K562 (cell line): ENCODE measurements around the gene ERBB4. TPM values are rescaled to one million over a fixed set of nuclear protein-coding genes. Genes with fewer than 3 reads are reported as not detected.

Experiments used
- ATAC-seq: fragments of 200-7000 bp; cut with Tn5 transposase; 3 replicates; pipeline ENCODE4 v1.9.1; 2020; ENCODE audit warnings: moderate library complexity
- BruUV-seq: library from RNA; stranded (reverse); fragments of 400-500 nt; replicated peaks from 2 replicates; lab custom pipeline; 2021; lab: Mats Ljungman, UMichigan
- CTCF ChIA-PET: fragments of 300-600 bp; formaldehyde crosslinking; extraction: SDS; loops from one replicate; lab custom pipeline; 2021; ENCODE audit warnings: low intra/inter-chr PET ratio; lab: Yijun Ruan, JAX
- POLR2A ChIA-PET: fragments of 300-600, 350-650 bp; sonication (Branson Sonifier 250); formaldehyde crosslinking; extraction: SDS; loops from one replicate; lab custom pipeline; 2021; ENCODE audit warnings: antibody characterized with exemption, inconsistent platforms; lab: Yijun Ruan, JAX
- DNase-seq, 4 experiments: peaks; one replicate each; pipeline versions ENCODE4 v3.0.0 to v3.0.0-alpha.2; 2011 to 2018; ENCODE audit warnings: low spot score in 3 of 4, mixed read lengths in 3 of 4; ENCODE audit errors: extremely low read depth in 1 of 4
- FAIRE-seq: peaks from 2 replicates; lab custom pipeline; 2011; peaks lifted over from hg19 to GRCh38; lab: Jason Lieb, UNC
- H2AFZ ChIP-seq: 2 replicates; pipeline ENCODE4 v1.6.0; 2011; ENCODE audit warnings: low read depth, low read length, control low read depth, inconsistent platforms
- H3K27ac ChIP-seq: fragments of 200-600 bp; 3 replicates; pipeline ENCODE4 v1.8.0; 2011; ENCODE audit warnings: low read depth, mild to moderate bottlenecking, control low read depth, inconsistent platforms, low read length, moderate library complexity, mixed read lengths; ENCODE audit errors: extremely low read depth
- H3K27me3 ChIP-seq, 2 experiments: fragments of 300-600 bp in 1 of 2; 2 replicates in 1 of 2; 3 replicates in 1 of 2; pipeline versions ENCODE4 v1.6.0 to v1.8.0; 2011; ENCODE audit warnings: inconsistent platforms in 2 of 2, low read length in 2 of 2, mild to moderate bottlenecking in 1 of 2, mixed read lengths in 1 of 2, moderate library complexity in 1 of 2; ENCODE audit not compliant: control insufficient read depth in 2 of 2, insufficient read depth in 2 of 2
- H3K36me3 ChIP-seq: fragments of 300-600 bp; 3 replicates; pipeline ENCODE4 v1.8.0; 2011; ENCODE audit warnings: mild to moderate bottlenecking, low read length, inconsistent platforms; ENCODE audit not compliant: control insufficient read depth, insufficient read depth
- H3K4me1 ChIP-seq, 2 experiments: fragments of 200-600 bp in 1 of 2; replicated peaks in 1 of 2; 2 replicates in 1 of 2; 3 replicates in 1 of 2; pipeline versions ENCODE4 v1.5.1 to v1.8.0; 2011; ENCODE audit warnings: inconsistent platforms in 2 of 2, low read length in 2 of 2, mild to moderate bottlenecking in 1 of 2, mixed read lengths in 1 of 2, moderate library complexity in 1 of 2; ENCODE audit not compliant: control insufficient read depth in 2 of 2, insufficient read depth in 2 of 2
- H3K4me2 ChIP-seq: 2 replicates; pipeline ENCODE4 v1.6.1; 2011; ENCODE audit warnings: low read length, control low read depth, inconsistent platforms, mixed read lengths; ENCODE audit not compliant: insufficient read depth
- H3K4me3 ChIP-seq: fragments of 200-600 bp; sonication (generic), shearing (Covaris generic); 2 replicates; pipeline ENCODE4 v1.5.1; 2016; ENCODE audit warnings: control low read depth, inconsistent platforms
- H3K79me2 ChIP-seq: fragments of 200-600 bp; 3 replicates; pipeline ENCODE4 v1.8.0; 2011; ENCODE audit warnings: low read length, inconsistent platforms; ENCODE audit not compliant: control insufficient read depth, insufficient read depth
- H3K9ac ChIP-seq, 2 experiments: 2 replicates each; pipeline versions ENCODE4 v1.6.0 to v1.6.1; 2011; ENCODE audit warnings: low read depth in 2 of 2, low read length in 2 of 2, control low read depth in 1 of 2, inconsistent platforms in 1 of 2, mild to moderate bottlenecking in 1 of 2, mixed read lengths in 1 of 2; ENCODE audit not compliant: insufficient read depth in 1 of 2
- H3K9me1 ChIP-seq: one replicate; pipeline ENCODE4 v1.6.0; 2011; ENCODE audit warnings: inconsistent platforms, mild to moderate bottlenecking, low read length, moderate library complexity; ENCODE audit not compliant: control insufficient read depth, insufficient read depth
- H3K9me3 ChIP-seq: replicated peaks from 2 replicates; pipeline ENCODE4 v1.5.1; 2011; ENCODE audit warnings: low read depth, low read length, inconsistent platforms; ENCODE audit not compliant: control insufficient read depth, insufficient read depth
- H4K20me1 ChIP-seq: replicated peaks from 2 replicates; pipeline ENCODE4 v1.6.1; 2011; ENCODE audit warnings: low read length, inconsistent platforms, mixed read lengths; ENCODE audit not compliant: control insufficient read depth, insufficient read depth
- FOXK1 ChIP-seq: sonication (generic); formaldehyde crosslinking; IDR thresholded peaks from 2 replicates; pipeline ENCODE4 v1.8.0; 2022; ENCODE audit warnings: missing genetic modification reagents, mild to moderate bottlenecking, borderline replicate concordance
- SRSF1 ChIP-seq: fragments of 200-400 bp; formaldehyde crosslinking; IDR thresholded peaks from 2 replicates; pipeline ENCODE4 v1.6.1; 2017; ENCODE audit warnings: mild to moderate bottlenecking, low read depth, low read length, moderate library complexity
- WGBS: fragments of 100-300 bp; shearing (Covaris generic); methylation state at CpG from one replicate; pipeline ENCODE4 v1.1.6; 2016; ENCODE audit warnings: low coverage, mixed read lengths; ENCODE audit not compliant: insufficient coverage; ENCODE audit errors: missing lambda C conversion rate; 5-methylcytosine and 5-hydroxymethylcytosine counted together
- in situ Hi-C: fragments of 300-500 bp; cut with MboI; formaldehyde crosslinking; loops from 4 replicates; pipeline ENCODE4 v1.15.0; 2018; ENCODE audit warnings: inconsistent platforms, mixed read lengths
- intact Hi-C: fragments of 100-400 bp; cut with micrococcal nuclease; formaldehyde crosslinking; loops from 2 replicates; pipeline ENCODE4 v1.14.2; 2022
- polyA plus RNA-seq, 8 experiments: library from polyadenylated mRNA; depleted of rRNA in 4 of 8; stranded (reverse) in 5 of 8; unstranded in 3 of 8; fragments of >200 nt; fragmentation: Nextera tagmentation in 2 of 8; fragmentation: Illumina TruSeq in 1 of 8; extraction: Ambion mirVana in 2 of 8; extraction: Trizol in 1 of 8; gene quantifications; 2 replicates each; pipeline versions ENCODE4 v1.2.1 to v1.2.3, GENCODE V29; 2011 to 2014; ENCODE audit warnings: inconsistent platforms in 1 of 8, missing spikeins in 1 of 8
- total RNA-seq, 7 experiments: library from RNA; depleted of rRNA in 6 of 7; stranded (reverse); fragments of >200 nt in 6 of 7; fragmentation: Illumina TruSeq in 2 of 7; extraction: Trizol in 2 of 7; gene quantifications; 2 replicates each; pipeline versions ENCODE4 v1.2.1 to v1.2.3, GENCODE V29; 2011 to 2021; ENCODE audit warnings: low replicate concordance in 1 of 7
- TF ChIP-seq, protein P1 (sequence below): fragments of 250-450 bp; sonication (Bioruptor Pico); IDR thresholded peaks from 2 replicates; pipeline ENCODE4 v1.5.0; 2021; ENCODE audit warnings: mild to moderate bottlenecking, moderate library complexity
- TF ChIP-seq, protein P2 (sequence below): fragments of 200-800 bp; sonication (Bioruptor generic); IDR thresholded peaks from 2 replicates; pipeline ENCODE4 v1.6.1; 2017; ENCODE audit warnings: missing genetic modification characterization, missing compliant biosample characterization

ERBB4 gene
- total and polyA plus RNA-seq, 9 of the 15 experiments (the other 6 are each of a cell fraction or from before 2014, with no cell fraction given) = not detected

DNA sequence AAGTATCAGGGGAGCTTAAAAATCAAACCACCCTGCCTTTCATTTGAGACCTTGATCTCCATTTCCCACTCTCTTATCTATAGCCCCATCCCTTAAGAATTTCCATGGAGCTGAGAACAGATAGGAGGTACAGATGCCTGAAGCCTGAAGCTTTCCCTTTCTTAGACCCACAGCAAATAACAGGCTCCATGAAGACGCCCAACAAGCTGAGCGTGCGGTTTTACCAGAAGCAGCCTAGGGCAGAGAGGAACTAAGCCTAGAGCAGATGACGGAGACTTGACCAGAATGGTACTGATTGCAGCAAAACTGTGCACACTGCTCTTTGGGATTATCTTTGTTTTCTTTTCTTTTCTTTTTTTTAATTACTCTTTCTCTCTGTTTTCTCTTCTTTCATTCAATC lies 1.7 kb upstream of the ERBB4 start (continued):
- TF ChIP-seq, protein P1, sequence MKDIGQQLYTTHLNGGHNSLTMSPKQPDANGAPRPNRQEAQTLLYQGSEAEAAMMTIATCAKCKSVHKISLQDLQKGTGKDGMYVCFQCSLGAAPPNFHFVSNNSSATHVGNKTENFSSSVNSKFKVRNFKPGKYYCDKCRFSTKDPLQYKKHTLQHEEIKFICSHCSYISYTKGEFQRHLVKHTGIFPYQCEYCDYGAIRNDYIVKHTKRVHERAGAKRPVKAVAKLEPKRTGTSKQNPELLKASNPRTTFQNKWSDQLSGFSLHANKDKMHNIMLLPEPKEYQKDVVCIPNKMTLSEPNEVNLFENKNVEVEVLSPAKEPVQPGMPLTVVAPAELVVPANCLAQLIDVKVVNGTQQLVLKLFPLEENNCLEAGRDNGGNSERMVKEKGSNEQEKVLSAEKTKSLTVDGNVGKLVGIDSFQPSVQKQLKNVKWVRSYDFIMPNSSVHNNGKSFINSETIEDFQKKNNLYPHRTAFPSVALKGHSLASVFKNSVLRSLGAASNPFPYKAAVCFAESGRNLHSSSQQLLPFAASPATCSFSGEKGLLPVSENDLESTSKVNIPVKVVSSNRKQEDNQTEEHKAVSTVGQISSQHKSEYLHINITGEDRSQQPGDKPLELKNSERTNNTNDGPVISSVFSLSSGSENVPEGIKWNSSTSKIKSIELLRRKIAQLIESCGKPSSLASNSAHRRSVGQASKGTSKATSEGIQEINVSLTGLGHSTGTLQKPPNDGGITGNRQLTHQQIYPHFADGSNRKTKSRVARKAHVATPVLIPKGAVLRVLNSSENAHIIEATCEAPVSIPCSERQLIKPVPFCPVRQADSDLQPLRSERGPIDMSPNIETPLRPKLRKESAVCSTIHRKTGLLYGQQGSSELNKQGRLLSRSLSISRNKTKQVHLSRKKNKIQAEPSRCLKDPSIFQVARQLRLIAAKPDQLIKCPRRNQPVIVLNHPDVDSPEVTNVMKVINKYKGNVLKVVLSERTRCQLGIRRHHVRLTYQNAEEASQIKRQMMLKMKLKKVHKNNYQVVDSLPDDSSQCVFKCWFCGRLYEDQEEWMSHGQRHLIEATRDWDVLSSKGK (CRISPR knock-in tag) = no peak
- no peak for TF ChIP-seq FOXK1 (CRISPR knock-in tag)

DNA sequence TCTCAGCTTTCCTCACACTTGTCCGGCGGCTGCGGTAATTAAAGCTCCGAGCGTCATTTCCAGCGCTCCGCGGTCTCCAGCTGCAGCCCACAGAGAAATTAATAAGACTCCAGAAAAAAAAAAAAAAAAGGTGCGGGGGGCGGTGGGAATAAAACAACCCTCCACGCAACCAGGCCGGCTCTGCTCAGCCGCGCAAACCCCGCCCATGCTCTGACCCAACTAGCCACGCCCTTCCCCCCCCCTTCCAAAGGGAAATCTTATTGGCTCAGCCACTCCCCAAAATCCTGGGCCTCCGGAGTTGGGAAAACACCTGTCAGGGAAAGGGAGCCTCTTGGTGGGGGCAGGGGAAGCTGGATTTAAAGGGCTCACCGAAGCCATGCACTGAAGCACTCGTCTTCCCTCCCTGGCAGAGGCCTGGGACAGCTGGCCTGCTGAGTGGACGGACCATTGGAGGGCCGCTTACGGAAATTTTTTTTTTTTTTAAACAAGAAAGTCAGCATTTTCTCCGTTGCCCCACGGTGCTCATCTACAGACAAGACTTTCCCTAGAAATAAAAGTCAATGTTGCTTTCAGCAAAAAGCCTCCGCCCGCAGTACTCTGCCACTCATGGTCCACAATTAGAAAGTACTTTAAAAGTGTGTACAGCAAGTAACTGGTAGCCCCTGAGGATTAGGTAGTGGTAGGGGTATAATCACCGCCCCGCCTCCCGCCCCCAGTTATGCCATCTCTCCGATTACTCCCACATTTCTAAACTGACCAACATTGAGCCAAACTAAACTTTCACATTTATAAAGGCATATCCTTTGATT lies 674 bp upstream of the ERBB4 start:
- no peaks in the 10 kb centered on the region for H4K20me1 ChIP-seq
- no peaks in the 10 kb centered on the region; a peak in 1 of 5 replicates for H3K4me1 ChIP-seq
- H3K9me3 ChIP-seq = no peaks in the 10 kb centered on the region
- no peaks in the 10 kb centered on the region for H3K36me3 ChIP-seq
- in situ Hi-C loops (no loop called here), intact Hi-C loops (no loop called here)
- no peak overlapping the region for H2AFZ ChIP-seq
- POLR2A ChIA-PET = no interaction called here
- DNase-seq (peak in 3 of 4 experiments; percentile 7 to 16 (median 14)), ATAC-seq (peak; percentile 42; the same call in 1 of the 3 replicates), FAIRE-seq (no peak)
- H3K27ac ChIP-seq = no peak overlapping the region
- TF ChIP-seq, protein P2, sequence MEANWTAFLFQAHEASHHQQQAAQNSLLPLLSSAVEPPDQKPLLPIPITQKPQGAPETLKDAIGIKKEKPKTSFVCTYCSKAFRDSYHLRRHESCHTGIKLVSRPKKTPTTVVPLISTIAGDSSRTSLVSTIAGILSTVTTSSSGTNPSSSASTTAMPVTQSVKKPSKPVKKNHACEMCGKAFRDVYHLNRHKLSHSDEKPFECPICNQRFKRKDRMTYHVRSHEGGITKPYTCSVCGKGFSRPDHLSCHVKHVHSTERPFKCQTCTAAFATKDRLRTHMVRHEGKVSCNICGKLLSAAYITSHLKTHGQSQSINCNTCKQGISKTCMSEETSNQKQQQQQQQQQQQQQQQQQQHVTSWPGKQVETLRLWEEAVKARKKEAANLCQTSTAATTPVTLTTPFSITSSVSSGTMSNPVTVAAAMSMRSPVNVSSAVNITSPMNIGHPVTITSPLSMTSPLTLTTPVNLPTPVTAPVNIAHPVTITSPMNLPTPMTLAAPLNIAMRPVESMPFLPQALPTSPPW (CRISPR knock-in tag) = peak; percentile 50; the same call in 1 of the 2 replicates
- TF ChIP-seq SRSF1 = no peak
- no peak overlapping the region for H3K4me2 ChIP-seq
- H3K4me3 ChIP-seq = no peak overlapping the region
- CTCF ChIA-PET = no interaction called here
- H3K27me3 ChIP-seq = no peaks in the 10 kb centered on the region
- 3% methylated on average over 11 of the region's 30 CpGs for WGBS
- no peak overlapping the region for H3K9ac ChIP-seq
- no peaks in the 10 kb centered on the region for H3K9me1 ChIP-seq
- no peaks in the 10 kb centered on the region for H3K79me2 ChIP-seq
- no TSS peak for BruUV-seq
